ENCODE data around the gene NEK11.

GRCh38 chr3:131158434-131158833 lies 131.8 kb downstream of the NEK11 start:
- TF ChIP-seq CTCF (IDR thresholded peaks at IDR 0.05) (no peak), POLR2A (IDR thresholded peaks at IDR 0.05) (no peak)

Measured in prostate gland (tissue), 2 donors.